HG03064 (cell line): ENCODE results near the gene COL4A6.
"Not testable (repeated sequence)": the region's sequence is repeated elsewhere in the genome, so short reads cannot be mapped to it uniquely, and the experiment has no call there.

Experiments used
- ATAC-seq: cut with Tn5 transposase; IDR thresholded peaks from one replicate; pipeline ENCODE4 v1.9.1; 2021; ENCODE audit warnings: low read depth; ENCODE audit not compliant: unreplicated experiment

COL4A6 gene

DNA sequence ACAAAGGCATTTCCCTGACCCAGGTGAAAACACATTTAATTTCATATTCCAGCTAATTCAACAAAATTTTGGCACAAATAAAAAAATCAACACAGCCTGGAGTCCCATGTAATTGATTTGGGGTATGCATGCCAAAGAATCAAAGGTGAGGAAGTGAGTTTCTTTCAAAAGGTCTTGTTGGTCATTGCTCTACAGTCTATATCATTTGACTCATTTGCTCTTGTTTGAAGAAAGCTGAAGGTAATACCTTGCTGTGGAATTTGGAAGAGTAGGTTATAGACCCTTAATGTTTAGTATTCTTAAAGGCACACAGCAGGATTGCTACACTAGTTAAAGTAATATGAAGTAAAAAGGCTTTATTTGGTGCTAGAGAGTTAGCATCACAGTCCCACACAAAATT lies 25.4 kb downstream of the COL4A6 start:
- no peak for ATAC-seq

DNA sequence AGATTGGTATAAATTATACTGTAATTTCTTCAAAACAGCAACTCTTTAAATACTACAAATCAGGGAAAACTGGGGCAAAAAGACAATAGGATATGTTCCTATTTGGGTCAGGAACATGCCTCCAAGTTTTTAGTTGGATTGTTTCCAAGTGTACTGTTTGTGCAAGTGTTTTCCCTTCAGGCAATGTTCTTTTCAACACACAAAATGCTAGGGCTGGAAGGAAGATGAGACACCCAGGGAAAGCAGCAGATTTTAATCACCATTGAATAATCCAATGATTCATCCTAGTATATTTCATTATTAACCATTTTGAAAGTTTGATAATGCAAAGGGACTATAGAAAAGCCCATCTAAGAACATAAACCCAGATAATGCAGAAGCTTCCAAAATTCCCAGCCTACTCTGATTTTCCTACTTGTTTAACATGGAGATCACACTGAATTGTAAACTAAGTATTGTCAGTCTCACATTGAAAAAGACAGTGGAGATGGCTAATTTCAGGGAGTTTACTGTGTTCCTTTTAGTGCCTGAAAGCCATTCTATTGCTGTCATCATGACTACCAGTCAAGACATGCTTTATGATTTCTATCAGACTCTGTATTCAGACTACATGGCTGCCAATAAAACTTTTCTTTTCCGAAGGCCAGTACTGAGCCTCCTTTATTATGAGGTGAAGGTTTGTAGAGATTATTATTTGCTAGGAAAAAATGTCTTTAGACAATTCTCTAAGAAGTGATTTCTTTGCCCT lies 38.6 kb downstream of the COL4A6 start:
- ATAC-seq, result no peak

DNA sequence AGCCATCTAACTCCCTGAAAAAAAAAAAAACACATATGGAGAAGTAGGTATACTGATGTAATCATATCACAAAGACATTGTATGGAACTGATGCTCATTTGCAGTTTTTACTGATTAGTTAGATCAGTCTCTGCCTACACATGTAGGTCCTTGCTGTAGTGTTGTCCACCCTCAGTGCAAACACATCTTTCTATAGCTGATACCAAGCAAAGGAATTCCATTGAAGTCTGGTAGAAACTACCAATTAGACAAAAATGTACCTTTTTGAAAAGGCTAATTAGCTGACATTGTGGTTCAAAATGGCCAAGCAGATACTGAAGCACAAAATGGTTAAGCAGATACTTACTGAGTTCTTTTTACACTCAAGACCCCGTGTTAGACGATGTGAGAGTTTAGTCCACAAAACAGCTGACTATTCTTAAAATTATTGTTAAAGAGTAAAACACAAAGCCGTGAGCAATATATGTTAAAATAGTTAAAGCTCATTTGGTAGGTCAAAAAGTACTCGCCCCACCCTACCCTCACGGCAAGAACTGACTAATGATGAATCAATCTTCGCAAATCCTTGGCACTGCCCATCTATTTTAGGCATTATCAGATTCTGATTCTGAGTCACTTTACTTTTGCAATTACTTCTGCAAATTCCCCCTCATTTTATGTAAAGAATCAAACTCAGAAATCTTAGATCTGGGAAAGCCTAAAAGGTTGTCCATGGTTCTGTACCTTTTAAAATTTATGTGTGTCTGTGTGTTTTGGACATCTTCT lies 40.4 kb downstream of the COL4A6 start:
- no peak for ATAC-seq

DNA sequence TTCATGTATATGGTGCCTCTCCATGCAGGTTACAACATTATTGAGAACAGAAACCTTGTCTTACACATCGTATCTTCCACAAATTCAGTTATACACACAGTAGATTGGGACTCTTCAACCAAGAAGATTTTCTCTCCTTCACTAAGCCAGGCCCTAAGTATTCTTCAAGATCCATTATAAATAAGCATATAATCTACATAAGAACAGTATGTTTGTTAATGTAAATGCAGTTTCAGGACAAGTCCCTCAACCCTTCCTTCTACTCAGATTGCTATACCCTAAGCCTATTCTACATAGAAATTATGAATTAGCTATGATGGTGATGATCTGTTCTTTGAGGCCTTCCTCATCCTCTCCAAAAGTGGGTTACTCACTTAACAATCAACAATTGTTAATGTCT lies 41.2 kb downstream of the COL4A6 start:
- no peak for ATAC-seq

DNA sequence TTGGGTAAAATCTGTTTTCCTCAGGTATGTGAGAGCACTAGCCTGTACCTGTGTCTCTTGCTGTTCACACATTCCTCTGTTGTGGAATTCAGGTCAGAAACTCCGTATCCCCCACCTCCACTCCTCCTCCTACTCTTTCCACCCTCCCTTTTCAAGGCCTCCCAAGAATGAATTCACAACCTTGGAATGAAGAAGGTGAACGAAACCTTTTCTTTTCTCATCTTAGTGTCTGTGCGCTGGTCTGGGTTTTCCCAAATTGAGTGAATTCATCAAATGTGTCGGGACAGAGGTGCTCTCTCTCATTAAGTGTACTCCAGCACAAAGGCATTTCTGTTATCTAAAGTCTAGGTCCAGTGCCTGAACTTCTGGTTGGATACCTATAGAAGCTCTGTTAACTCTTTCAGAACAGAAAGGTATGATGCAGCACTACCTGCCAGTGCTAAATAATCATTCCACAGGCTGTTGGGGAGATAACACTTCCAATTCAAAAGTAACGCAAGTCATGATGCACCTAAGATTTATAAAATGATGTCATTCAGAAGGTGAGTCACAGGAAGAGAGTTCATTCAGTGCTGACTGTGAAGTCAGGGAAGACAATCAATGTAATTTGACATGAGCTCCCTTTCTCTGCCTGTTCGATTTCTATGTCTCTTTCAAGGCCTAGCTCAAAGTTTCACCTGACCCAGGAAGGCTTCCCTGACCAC lies 41.9 kb downstream of the COL4A6 start:
- no peak for ATAC-seq

DNA sequence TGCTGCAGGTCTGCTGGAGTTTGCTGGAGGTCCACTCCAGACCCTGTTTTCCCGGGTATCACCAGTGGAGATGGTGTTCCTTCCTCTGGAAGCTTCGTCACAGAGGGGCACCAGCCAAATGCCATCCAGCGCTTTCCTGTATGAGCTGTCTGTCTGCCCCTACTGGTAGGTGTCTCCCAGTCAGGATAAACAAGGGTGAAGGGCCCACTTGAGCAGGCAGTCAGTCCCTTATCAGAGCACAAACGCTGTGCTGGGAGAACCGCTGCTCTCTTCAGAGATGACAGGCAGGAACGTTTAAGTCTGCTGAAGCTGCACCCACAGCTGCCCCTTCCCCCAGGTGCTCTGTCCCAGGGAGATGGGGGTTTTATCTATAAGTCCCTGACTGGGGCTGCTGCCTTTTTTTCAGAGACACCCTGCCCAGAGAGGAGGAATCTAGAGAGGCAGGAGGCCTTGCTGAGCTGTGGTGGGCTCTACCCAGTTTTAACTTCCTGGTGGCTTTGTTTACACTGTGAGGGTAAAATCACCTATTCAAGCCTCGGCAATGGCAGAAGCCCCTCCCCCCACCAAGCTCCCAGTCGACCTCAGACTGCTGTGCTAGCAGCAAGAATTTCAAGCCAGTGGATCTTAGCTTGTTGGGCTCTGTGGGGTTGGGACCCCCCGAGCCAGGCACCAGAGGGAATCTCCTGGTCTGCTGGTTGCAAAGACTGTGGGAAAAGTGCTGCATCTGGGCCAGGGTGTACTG lies 47.1 kb downstream of the COL4A6 start:
- ATAC-seq, result not testable (repeated sequence)

DNA sequence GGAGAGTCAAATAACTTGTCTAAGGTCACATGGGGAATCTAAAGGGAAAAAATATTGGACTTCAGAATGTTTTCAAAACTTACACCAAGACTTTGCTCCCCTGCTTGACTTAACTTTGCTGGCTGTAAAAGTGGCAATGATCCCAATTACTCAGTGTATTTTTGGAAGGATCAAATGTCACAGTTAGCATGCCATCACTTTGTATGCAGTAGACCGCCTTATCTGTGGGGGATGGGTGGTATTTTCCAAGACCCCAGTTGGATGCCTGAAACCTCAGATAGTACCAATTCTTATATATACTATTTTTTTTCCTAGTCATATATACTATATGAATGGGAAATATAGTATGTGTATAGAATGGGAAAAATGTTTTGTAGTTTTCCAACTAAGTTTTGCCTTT lies 53.4 kb downstream of the COL4A6 start:
- ATAC-seq, result no peak

DNA sequence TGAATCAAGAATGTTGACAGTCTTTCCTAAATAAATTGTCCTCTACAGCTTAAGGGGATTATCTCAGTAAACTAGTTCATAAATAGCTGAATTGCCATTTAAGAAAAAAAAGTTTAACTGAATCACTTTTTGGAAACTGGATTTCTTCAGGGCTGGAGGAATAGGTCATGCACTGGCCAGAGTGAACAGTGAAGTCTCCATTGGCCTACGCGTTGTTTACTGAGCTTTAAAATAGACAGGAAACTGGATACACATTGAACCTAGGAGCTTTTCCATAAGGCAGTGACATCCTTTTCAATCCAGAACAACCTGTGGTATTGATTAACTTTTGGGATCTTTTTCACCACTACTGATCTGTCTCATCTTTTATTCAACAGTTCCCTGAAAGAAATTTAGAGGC lies 58.0 kb downstream of the COL4A6 start:
- ATAC-seq, result no peak

DNA sequence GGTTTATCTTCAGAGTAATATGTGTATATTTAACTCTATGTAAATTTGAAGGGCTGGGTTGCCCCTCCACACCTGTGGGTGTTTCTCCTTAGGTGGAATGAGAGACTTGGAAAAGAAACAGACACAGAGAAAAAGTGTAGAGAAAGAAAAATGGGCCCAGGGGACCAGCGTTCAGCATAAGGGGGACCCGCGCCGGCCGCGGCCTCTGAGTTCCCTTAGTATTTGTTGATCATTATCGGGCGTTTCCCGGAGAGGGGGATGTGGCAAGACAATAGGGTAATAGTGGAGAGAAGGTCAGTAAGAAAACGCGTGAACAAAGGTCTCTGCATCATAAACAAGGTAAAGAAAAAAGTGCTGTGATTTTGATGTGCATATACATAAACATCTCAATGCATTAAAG lies 61.4 kb downstream of the COL4A6 start:
- not testable (repeated sequence) for ATAC-seq

DNA sequence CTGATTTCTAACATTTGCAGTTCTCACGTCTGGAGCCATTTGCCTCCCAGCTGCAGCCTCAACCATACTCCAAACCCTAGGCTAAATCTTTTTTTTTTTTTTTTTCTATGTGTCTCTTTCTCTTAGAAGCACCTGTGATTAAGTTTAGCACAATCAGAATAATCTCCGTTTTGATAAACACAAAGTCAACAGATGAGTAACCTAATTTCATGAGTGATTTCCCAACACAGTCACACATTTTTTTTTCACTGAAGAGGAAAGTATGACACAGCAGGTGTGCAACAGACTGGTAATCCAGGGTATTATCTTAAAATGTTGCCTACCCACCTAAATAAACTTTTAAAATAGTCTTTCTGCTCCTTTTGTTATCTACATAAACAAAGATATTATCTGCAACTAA lies 62.6 kb downstream of the COL4A6 start:
- not testable (repeated sequence) for ATAC-seq

DNA sequence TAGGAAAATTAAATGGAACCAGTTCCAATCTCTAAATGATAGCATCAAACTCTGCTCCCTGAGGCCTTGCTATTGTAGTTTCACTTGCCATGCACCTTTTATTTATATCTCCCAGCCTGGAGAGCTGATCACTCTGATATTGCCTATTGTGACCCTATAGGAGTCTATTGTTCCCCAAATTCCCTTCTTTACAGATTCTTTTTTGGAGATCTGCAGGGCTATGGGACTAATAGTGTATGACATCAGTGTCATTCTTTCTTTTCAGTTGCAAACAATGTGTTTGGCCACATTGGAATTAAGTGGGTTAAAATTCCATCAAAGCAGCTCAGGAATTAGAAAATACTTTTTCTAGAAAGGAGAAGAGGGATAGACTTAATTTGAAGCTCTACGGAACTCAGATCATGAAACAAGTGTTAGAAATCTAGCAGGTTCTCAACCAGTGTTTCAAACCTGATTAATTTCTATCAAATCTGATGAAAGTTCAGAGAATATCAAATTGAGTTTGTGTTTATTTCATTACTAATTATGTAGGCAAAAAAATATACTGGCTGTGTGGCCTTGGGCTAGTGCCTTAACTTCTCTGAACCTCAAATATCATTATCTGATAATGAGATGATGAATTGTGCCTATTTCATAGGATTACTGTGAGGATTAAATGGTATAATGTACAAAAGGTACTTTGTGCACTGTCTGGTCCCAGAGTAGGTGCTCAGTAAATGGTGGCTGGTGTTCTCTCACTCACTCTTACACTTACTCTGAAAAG lies 71.4 kb downstream of the COL4A6 start:
- no peak for ATAC-seq

DNA sequence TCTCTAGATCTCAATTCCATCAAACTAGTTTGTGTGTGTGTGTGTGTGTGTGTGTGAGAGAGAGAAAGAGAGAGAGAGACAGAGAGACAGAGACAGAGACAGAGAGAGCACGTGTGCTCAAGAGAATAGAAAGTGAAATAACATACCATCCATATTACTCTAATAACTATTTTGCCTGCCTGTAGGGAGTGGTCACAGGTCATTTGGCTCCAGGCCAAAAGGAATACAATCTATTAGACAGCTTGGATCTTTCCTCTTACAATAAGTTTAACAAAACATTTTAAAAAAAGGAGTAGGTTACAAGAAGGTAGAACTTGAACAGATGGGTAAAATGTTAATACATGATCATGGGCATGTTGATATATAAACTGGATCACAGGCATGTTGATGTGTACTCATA lies 76.2 kb downstream of the COL4A6 start:
- ATAC-seq, result no peak

DNA sequence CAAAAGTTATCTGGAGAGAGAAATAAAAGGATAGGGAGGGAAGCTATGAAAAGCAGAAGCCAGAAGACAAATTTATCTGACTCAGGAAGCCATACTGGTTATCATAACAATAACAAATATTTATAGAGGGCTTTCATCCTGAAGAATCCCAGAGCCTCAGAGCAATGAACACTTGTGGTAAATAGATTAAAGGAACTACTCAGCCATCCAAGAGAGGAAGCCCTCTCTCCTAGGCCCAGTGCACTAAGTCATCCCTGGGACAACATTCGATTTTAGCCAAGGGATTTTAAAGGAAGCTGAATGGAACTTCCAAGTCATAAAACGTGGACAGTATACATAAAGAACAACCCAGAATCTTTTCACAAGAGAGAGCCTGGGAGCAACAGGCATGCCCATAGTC lies 76.9 kb downstream of the COL4A6 start:
- no peak for ATAC-seq

DNA sequence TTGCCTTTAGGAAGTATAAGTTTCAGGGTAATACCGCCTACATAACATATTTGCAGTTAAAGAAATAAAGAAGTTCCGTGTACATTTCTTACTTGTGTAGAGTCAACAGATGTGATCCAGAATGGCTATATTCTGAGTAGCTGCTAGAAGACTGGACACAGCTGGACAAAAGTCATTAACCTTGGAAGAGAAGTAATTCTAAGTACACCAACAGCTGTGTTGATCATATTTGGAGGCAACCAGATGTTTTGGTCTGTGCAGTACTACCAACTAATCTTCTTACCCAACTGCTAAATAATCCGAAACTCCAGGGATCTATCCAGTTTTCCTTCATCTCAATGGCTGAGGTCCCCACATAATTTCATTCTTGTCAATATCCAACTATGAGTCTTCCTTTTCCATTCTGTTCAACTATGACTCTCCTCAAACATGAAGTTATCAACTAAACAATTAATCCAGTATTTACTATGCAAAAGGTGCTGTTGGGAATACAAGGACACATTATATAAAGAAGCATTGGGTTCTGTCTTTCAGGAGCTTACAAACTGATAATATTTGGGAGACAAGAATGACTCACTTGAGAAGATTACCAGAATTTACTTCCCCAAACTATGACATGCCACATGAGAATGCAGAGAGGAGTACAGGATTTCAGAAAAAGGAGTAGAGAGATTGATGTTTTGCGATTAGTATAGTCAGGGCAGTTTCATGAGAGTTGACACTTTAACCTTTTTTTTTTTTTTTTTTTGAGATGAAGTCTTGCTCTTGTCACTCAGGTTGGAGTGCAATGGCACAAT lies 78.2 kb downstream of the COL4A6 start:
- ATAC-seq, result no peak

DNA sequence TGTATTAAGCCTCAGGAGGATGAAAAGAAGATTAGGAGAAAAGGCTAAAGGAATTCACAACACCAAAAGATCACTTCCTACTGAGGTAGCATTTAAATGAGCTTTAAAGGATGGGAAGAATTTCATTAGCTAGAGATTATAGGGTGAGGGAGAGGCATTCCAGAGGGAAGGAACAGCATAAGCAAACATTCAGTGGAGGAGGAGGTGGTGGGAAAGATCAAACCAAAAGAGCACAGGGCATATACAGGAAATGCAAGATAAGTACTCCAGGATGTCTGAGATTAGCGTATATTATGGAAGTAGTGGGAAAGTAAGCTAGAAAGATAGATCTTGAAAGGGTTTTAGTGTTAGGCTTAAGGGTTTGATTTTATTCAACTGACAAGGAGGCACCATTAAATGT lies 84.8 kb downstream of the COL4A6 start:
- ATAC-seq, result no peak

DNA sequence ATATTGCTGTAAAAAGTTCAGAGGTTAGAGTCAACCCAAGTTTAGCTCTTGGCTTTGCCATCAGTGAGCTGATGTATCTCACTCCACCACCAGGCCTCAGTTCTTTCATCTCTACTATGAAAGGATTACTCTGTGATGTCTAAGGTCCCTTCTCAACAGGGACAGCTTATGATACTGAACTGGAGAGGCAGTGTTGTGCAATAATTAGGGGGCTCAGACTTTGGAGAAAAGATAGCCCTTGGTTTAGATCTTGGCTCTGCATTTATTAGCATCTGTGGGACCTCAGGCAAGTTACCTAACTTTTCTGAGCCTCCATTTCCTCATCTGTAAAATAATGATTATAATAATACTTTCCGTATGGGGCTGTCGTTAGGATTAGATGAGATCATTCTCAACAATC lies 89.0 kb downstream of the COL4A6 start:
- no peak for ATAC-seq

DNA sequence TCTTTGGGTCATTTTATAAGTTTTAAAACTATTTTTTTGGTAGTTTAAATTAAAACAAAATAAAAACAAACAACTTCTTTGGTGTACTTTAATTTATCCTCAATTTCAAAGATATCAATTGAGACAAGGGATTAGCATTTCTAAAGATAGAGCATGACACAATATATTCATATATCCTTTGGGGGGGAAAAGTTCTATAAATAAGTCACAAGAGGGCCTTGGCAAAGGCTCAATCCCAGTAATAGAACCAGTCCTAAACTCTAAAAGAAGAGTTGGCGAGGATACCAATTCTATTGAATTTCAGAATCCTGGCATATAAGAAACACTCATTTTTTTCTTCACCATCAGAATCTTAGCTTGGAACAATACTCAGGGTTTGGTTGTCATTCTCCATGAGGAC lies 89.7 kb downstream of the COL4A6 start:
- ATAC-seq, result no peak

DNA sequence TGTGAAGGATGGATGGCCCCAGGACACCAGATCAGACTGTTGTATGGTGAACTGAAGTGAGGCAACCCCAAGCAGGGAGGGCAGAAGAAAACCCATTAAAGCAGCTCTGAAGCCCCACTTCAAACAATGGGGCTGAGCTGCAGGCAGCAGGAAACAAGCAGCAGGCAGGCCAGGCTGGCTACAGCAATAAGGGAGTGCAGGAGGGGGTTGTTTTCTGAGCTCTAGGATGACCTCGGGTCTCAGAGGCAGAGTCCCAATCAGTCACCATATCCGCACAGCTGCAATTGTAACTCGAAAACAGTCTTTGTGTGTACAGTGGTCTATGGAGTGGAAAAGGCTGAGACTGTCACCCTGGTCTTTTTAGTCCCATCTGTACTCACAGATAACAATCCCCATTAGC lies 90.4 kb downstream of the COL4A6 start:
- no peak for ATAC-seq

DNA sequence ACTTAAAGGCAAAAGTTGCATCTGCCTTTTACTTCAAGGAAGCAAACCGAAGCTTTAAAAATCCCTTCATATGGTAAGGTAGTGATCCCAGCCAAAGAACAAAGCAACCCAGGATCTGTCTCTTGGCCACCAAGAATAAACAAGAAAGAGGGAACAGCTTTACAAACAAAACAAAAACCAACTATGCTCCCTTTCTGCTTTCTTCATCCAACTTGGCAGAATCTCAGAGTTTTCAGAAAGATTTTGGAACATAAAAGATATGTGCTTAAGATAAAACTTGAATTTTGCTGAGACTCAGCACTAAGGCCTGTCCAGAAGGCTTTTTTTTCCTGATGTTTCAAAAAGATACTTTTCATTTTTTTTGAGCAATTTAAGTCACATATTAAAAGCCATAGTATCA lies 94.0 kb downstream of the COL4A6 start:
- no peak for ATAC-seq
